Psoas muscle (tissue), 8 donors: ENCODE results near the gene CNPY1. TPM values are rescaled to one million over a fixed set of nuclear protein-coding genes. Genes with fewer than 3 reads are reported as not detected.
"Not testable (repeated sequence)": the region's sequence is repeated elsewhere in the genome, so short reads cannot be mapped to it uniquely, and the experiment has no call there.

Source experiments
- ATAC-seq, 4 donors: fragments of 200-7000 bp; cut with Tn5 transposase; one replicate each; pipeline ENCODE4 v1.9.1; 2020; ENCODE audit warnings: moderate library complexity in 3 of 4, mild to moderate bottlenecking in 2 of 4
- DNase-seq, 2 donors: peaks; one replicate each; pipeline ENCODE4 v3.0.0-alpha.2; 2020
- H3K27ac ChIP-seq: fragments of 200-600 bp; one replicate; pipeline ENCODE4 v1.8.0; 2022
- H3K27me3 ChIP-seq, 3 donors: fragments of 200-600 bp in 1 of 3; one replicate each; pipeline versions ENCODE4 v1.6.1 to v1.8.0; 2013 to 2022; ENCODE audit warnings: low read length in 2 of 3, mild to moderate bottlenecking in 2 of 3, moderate library complexity in 1 of 3; ENCODE audit not compliant: insufficient read depth in 3 of 3
- H3K36me3 ChIP-seq, 2 donors: fragments of 200-600 bp in 1 of 2; one replicate each; pipeline versions ENCODE4 v1.6.1 to v1.8.0; 2013 to 2022; ENCODE audit warnings: low read depth in 1 of 2, mild to moderate bottlenecking in 1 of 2, moderate library complexity in 1 of 2; ENCODE audit not compliant: insufficient read depth in 1 of 2
- H3K4me1 ChIP-seq: fragments of 200-600 bp; one replicate; pipeline ENCODE4 v1.8.0; 2022
- H3K4me3 ChIP-seq: fragments of 200-600 bp; one replicate; pipeline ENCODE4 v1.8.0; 2022; ENCODE audit warnings: mild to moderate bottlenecking
- H3K9me3 ChIP-seq: fragments of 200-600 bp; one replicate; pipeline ENCODE4 v1.8.0; 2022
- CTCF ChIP-seq: fragments of 200-600 bp; IDR thresholded peaks from one replicate; pipeline ENCODE4 v1.8.0; 2022; ENCODE audit warnings: antibody characterized with exemption
- WGBS, 3 donors: extraction: QIAGEN DNeasy Blood & Tissue Kit; methylation state at CpG; one replicate each; pipeline versions ENCODE4 v1.1.6 to v1.1.7; 2013; 5-methylcytosine and 5-hydroxymethylcytosine counted together
- intact Hi-C, 2 donors: fragments of 100-400 bp; cut with DNase I; formaldehyde crosslinking; loops; one replicate each; pipeline versions ENCODE4 v1.11.0 to v1.14.2; 2022
- polyA plus RNA-seq, 3 donors: library from polyadenylated mRNA; stranded (reverse); fragments of 200-250 nt; gene quantifications; one replicate each; pipeline ENCODE4 v1.2.3, GENCODE V29; 2013
- total RNA-seq, 4 donors: library from RNA; stranded (reverse); fragmentation: NEBNext Ultra II Directional in 2 of 4; extraction: Animal tissue kit (Norgen Biotek cat#: 25700) in 2 of 4; gene quantifications; one replicate each; pipeline versions ENCODE4 v1.2.1 to v1.2.4, GENCODE V29; 2021 to 2023
- donor health status: healthy with polysubstance abuse.
- donor health status: DM: no; HTN: no; CAD: no; lungs with moderate emphysema.
- donor health status: Bipolar disorder and iron deficiency.
- donor health status: healthy.
- donor health status: DM: yes; HTN: yes; CAD: no.
- donor health status: DM: no; HTN: no; CAD: no.
- donor health status: DM: no; HTN: no; CAD: no.
- donor health status: DM: yes; HTN: yes; CAD: no.

CNPY1 gene
- total and polyA plus RNA-seq, 7 donors: not detected

DNA sequence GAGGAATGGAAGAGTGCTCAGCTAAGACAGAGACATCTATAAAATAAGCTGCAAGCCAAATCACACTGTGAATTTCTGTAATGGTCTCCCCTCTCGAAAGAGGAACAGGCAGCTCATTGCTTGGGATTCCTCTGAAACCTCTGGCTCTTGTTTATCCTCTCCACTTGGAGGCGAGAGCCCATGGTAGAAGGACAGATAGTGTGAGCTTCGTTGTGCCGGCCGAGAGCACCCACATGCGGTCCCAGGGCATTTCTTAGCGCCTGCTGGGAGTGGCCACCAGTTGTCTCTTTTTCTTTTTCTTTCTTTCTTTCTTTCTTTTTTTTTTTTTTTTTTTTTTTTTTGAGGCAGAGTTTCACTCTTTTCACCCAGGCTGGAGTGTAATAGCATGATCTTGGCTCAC lies 26.2 kb downstream of the CNPY1 start:
- DNase-seq (no peak), ATAC-seq (no peak)
- Histone ChIP-seq H3K36me3 (no peaks in the 10 kb centered on the region), H3K4me1 (no peaks in the 10 kb centered on the region), H3K4me3 (no peak overlapping the region), H3K27me3 (peaks cover 2 to 52% (median 16%) of the 10 kb centered on the region in 3 donors), H3K27ac (no peak overlapping the region), H3K9me3 (no peaks in the 10 kb centered on the region)
- intact Hi-C loops: no loop called here
- TF ChIP-seq CTCF: no peak
- 63 to 69% (median 66%) methylated on average over 7 of the region's 7 CpGs for WGBS, 3 donors

- H3K9me3 ChIP-seq, H3K4me1 ChIP-seq, DNase-seq, ATAC-seq, intact Hi-C loops, H3K27ac ChIP-seq, H3K4me3 ChIP-seq, H3K36me3 ChIP-seq: not testable (repeated sequence)
- 91 to 94% (median 92%) methylated on average over 3 of the region's 3 CpGs for WGBS, 3 donors
- H3K27me3 ChIP-seq: peaks cover 3 to 54% (median 16%) of the 10 kb centered on the region in 3 donors
These were observed 27.0 kb downstream of the CNPY1 start for GRCh38 chr7:155519358-155519757.

DNA sequence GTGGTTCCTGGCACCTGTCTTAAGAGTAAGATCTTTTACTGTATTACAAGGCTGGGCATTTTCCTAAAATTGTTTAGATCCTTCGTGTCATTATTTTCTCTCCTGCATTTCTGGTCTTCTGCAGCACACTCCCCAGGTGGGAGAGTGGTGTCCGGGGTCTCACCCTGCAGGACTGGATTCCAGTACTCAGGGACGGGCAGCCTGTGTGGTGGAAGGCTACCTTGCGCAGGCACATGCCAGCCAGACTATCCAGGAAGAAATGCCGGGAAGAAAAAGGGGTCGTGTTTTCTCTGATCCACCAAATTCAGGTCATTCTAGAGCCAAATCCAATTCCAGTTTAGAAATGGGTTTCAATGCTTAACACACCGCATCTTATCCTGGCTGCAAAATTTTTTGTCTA lies 27.7 kb downstream of the CNPY1 start:
- peaks cover 3 to 60% (median 18%) of the 10 kb centered on the region in 3 donors for H3K27me3 ChIP-seq
- intact Hi-C loops: no loop called here
- no peak for DNase-seq
- no peak overlapping the region for H3K27ac ChIP-seq
- ATAC-seq: no peak
- H3K9me3 ChIP-seq: no peaks in the 10 kb centered on the region
- no peak for TF ChIP-seq CTCF
- no peaks in the 10 kb centered on the region for H3K36me3 ChIP-seq
- no peaks in the 10 kb centered on the region for H3K4me1 ChIP-seq
- no peak overlapping the region for H3K4me3 ChIP-seq
- WGBS, 3 donors: 75 to 86% (median 76%) methylated on average over 7 of the region's 7 CpGs

DNA sequence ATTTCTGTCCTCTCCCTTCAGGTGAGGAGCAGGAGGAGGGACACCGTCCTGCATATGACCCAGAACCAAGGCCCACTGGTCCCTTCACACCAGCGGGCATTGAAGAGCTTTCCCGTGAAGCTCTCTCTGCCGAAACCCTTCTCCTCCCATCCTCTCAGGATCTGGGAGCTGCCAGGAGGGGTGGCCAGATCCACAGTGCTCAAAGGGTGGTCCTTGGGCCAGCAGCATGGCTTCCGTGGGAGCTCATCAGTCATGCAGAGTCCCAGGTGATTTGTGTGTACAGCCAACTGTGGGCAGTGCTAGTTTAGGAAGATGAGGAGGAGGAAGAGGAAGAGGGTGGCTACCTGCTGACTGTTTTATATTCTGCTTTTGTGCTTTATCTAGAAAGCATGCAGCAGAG lies 28.4 kb downstream of the CNPY1 start:
- H3K4me1 ChIP-seq: no peaks in the 10 kb centered on the region
- H3K27ac ChIP-seq: no peak overlapping the region
- ATAC-seq (no peak), DNase-seq (no peak)
- intact Hi-C loops: no loop called here
- no peaks in the 10 kb centered on the region for H3K36me3 ChIP-seq
- no peaks in the 10 kb centered on the region for H3K9me3 ChIP-seq
- WGBS, 3 donors: 69 to 80% (median 70%) methylated on average over 5 of the region's 5 CpGs
- peaks cover 3 to 63% (median 16%) of the 10 kb centered on the region in 3 donors for H3K27me3 ChIP-seq
- TF ChIP-seq CTCF: no peak
- no peak overlapping the region for H3K4me3 ChIP-seq

GRCh38 chr7:155517452-155517851 lies 28.9 kb downstream of the CNPY1 start:
- Histone ChIP-seq H3K36me3 (no peaks in the 10 kb centered on the region), H3K4me1 (no peaks in the 10 kb centered on the region), H3K9me3 (no peaks in the 10 kb centered on the region), H3K27ac (no peak overlapping the region), H3K27me3 (peaks cover 3 to 63% (median 13%) of the 10 kb centered on the region in 3 donors), H3K4me3 (no peak overlapping the region)
- no peak for DNase-seq
- no peak for TF ChIP-seq CTCF
- no peak for ATAC-seq
- 76 to 82% (median 80%) methylated on average over 9 of the region's 9 CpGs for WGBS, 3 donors
- intact Hi-C loops: no loop called here
